ENCODE measurements around the gene C6orf163.
A peak's percentile ranks its signal among the peaks of the same experiment; 100 is the strongest.

Gene C6orf163

GRCh38 chr6:87357479-87358196 lies 13.0 kb downstream of the C6orf163 start:
- DNase-seq (ENCODE audit: low read depth) = no peak

- no peak for DNase-seq (ENCODE audit: low read depth)
These were observed 20.1 kb downstream of the C6orf163 start for GRCh38 chr6:87364602-87365252.

- no peak for DNase-seq (ENCODE audit: low read depth)
These were observed 21.6 kb downstream of the C6orf163 start for GRCh38 chr6:87366072-87366827.

- DNase-seq (ENCODE audit: low read depth) = no peak
These were observed 22.3 kb downstream of the C6orf163 start for GRCh38 chr6:87366899-87367298.

GRCh38 chr6:87373377-87373776 lies 28.8 kb downstream of the C6orf163 start:
- DNase-seq (ENCODE audit: low read depth) = no peak

- no peak for DNase-seq (ENCODE audit: low read depth)
These were observed 30.7 kb downstream of the C6orf163 start for GRCh38 chr6:87375315-87375714.

GRCh38 chr6:87376643-87377042 lies 32.0 kb downstream of the C6orf163 start:
- DNase-seq (ENCODE audit: low read depth) = no peak

- DNase-seq (ENCODE audit: low read depth) = no peak
These were observed 34.3 kb downstream of the C6orf163 start for GRCh38 chr6:87378947-87379346.

- DNase-seq (ENCODE audit: low read depth) = no peak
These were observed 38.2 kb downstream of the C6orf163 start for GRCh38 chr6:87382861-87383260.

GRCh38 chr6:87384038-87384437 lies 39.4 kb downstream of the C6orf163 start:
- DNase-seq (ENCODE audit: low read depth) = no peak

GRCh38 chr6:87384449-87384848 lies 39.8 kb downstream of the C6orf163 start:
- DNase-seq (ENCODE audit: low read depth) = no peak

- DNase-seq (ENCODE audit: low read depth) = no peak
These were observed 46.7 kb downstream of the C6orf163 start for GRCh38 chr6:87391334-87391733.

GRCh38 chr6:87393026-87393622 lies 48.5 kb downstream of the C6orf163 start:
- DNase-seq (ENCODE audit: low read depth) = no peak

GRCh38 chr6:87395431-87395830 lies 50.8 kb downstream of the C6orf163 start:
- DNase-seq (ENCODE audit: low read depth) = no peak

GRCh38 chr6:87396595-87397392 lies 52.2 kb downstream of the C6orf163 start:
- no peak for DNase-seq (ENCODE audit: low read depth)

GRCh38 chr6:87397656-87398055 lies 53.0 kb downstream of the C6orf163 start:
- no peak for DNase-seq (ENCODE audit: low read depth)

GRCh38 chr6:87401832-87402231 lies 57.2 kb downstream of the C6orf163 start:
- DNase-seq (ENCODE audit: low read depth) = no peak

- no peak for DNase-seq (ENCODE audit: low read depth)
These were observed 62.9 kb downstream of the C6orf163 start for GRCh38 chr6:87407561-87407900.

GRCh38 chr6:87407901-87408720 lies 63.5 kb downstream of the C6orf163 start, which contains the start of gene CFAP206:
Gene CFAP206, plus strand, starts transcription at chr6:87407972. Its CDS starts 1,868 bp downstream, at chr6:87409840.
- peak; percentile 66 for DNase-seq (ENCODE audit: low read depth)

- DNase-seq (ENCODE audit: low read depth) = no peak
These were observed 64.1 kb downstream of the C6orf163 start for GRCh38 chr6:87408721-87409155.
